ENCODE results near the gene ZWILCH.
"Not testable (repeated sequence)": the region's sequence is repeated elsewhere in the genome, so short reads cannot be mapped to it uniquely, and the experiment has no call there.

- TF ChIP-seq JUND (IDR thresholded peaks at IDR 0.05); CTCF (IDR thresholded peaks at IDR 0.05); RAD21 (IDR thresholded peaks at IDR 0.05; ENCODE audit: low read length); ZBTB33 (IDR thresholded peaks at IDR 0.05; ENCODE audit: borderline replicate concordance, low read depth); POLR2AphosphoS5 (IDR thresholded peaks at IDR 0.05; ENCODE audit: low read depth, low read length); EP300 (IDR thresholded peaks at IDR 0.05; ENCODE audit: borderline replicate concordance in 1 of 2, low read depth in 1 of 2, low read length in 1 of 2); GABPA (IDR thresholded peaks at IDR 0.05; ENCODE audit: low read depth): not testable (repeated sequence)
Measured at GRCh38 chr15:66503041-66503648, 2.0 kb upstream of the ZWILCH start.
